K562 (cell line): Measurements from ENCODE around the gene TMEM25. TPM values are rescaled to one million over a fixed set of nuclear protein-coding genes. Genes with fewer than 3 reads are reported as not detected.
A peak's percentile ranks its signal among the peaks of the same experiment; 100 is the strongest.

ENCODE experiments used
- ARID2 ChIP-seq: fragments of 450-650 bp; IDR thresholded peaks from 2 replicates; pipeline ENCODE4 v1.6.1; 2017; ENCODE audit warnings: antibody characterized with exemption, mild to moderate bottlenecking
- CHD2 ChIP-seq: IDR thresholded peaks from 2 replicates; pipeline ENCODE4 v1.6.1; 2011; ENCODE audit warnings: low read depth, low read length
- GABPB2 ChIP-seq: fragments of 250-450 bp; sonication (Bioruptor Pico); conservative IDR thresholded peaks from 2 replicates; pipeline ENCODE4 v1.5.1; 2021; ENCODE audit warnings: mild to moderate bottlenecking
- HMGXB4 ChIP-seq: sonication (generic); formaldehyde crosslinking; IDR thresholded peaks from 2 replicates; pipeline ENCODE4 v1.8.1; 2023; ENCODE audit warnings: mild to moderate bottlenecking, missing genetic modification reagents
- HNRNPL ChIP-seq: fragments of 200-400 bp; formaldehyde crosslinking; IDR thresholded peaks from 2 replicates; pipeline ENCODE4 v1.6.1; 2017; ENCODE audit warnings: low read depth, mild to moderate bottlenecking, low read length
- KDM5B ChIP-seq: fragments of 200-600 bp; sonication (generic); IDR thresholded peaks from 2 replicates; pipeline ENCODE4 v1.6.1; 2012; ENCODE audit warnings: low read depth, mild to moderate bottlenecking, moderate library complexity, low read length, control low read depth, inconsistent platforms; ENCODE audit not compliant: insufficient replicate concordance
- KLF13 ChIP-seq: fragments of 450-650 bp; IDR thresholded peaks from 2 replicates; pipeline ENCODE4 v1.6.1; 2016; ENCODE audit warnings: missing genetic modification characterization, low read depth, mild to moderate bottlenecking, missing compliant biosample characterization, moderate library complexity, borderline replicate concordance
- MECOM ChIP-seq: fragments of 250-450 bp; sonication (Bioruptor Pico); IDR thresholded peaks from 2 replicates; pipeline ENCODE4 v1.8.0; 2022; ENCODE audit warnings: inconsistent platforms
- MITF ChIP-seq: IDR thresholded peaks from 2 replicates; pipeline ENCODE4 v1.6.1; 2014; ENCODE audit warnings: antibody characterized with exemption
- RB1 ChIP-seq: fragments of 450-650 bp; IDR thresholded peaks from 2 replicates; pipeline ENCODE4 v1.6.1; 2017; ENCODE audit warnings: low read depth, mild to moderate bottlenecking
- SIRT6 ChIP-seq: IDR thresholded peaks from one replicate; pipeline ENCODE4 v1.6.1; 2012; ENCODE audit warnings: low read depth, mild to moderate bottlenecking, control low read depth, inconsistent platforms, low read length, moderate library complexity
- SREBF2 ChIP-seq: sonication (generic); formaldehyde crosslinking; IDR thresholded peaks from 2 replicates; pipeline ENCODE4 v1.4.0; 2020; ENCODE audit warnings: mild to moderate bottlenecking, missing genetic modification reagents
- THRA ChIP-seq: fragments of 450-650 bp; IDR thresholded peaks from 2 replicates; pipeline ENCODE4 v1.6.1; 2017; ENCODE audit warnings: mild to moderate bottlenecking, moderate library complexity
- U2AF2 ChIP-seq: fragments of 200-400 bp; formaldehyde crosslinking; optimal IDR thresholded peaks from 2 replicates; pipeline ENCODE3; 2017; ENCODE audit warnings: low read depth, mild to moderate bottlenecking, low read length
- ZBTB12 ChIP-seq: fragments of 250-450 bp; sonication (Bioruptor Pico); IDR thresholded peaks from 2 replicates; pipeline ENCODE4 v1.4.0; 2020
- ZNF140 ChIP-seq: fragments of 250-450 bp; sonication (Bioruptor Pico); IDR thresholded peaks from 2 replicates; pipeline ENCODE4 v1.8.0; 2021; ENCODE audit warnings: moderate library complexity, mild to moderate bottlenecking, inconsistent platforms
- ZNF174 ChIP-seq: fragments of 250-450 bp; sonication (Bioruptor Pico); IDR thresholded peaks from 2 replicates; pipeline ENCODE4 v1.4.0; 2020; ENCODE audit warnings: mild to moderate bottlenecking
- ZNF224 ChIP-seq: sonication (generic); formaldehyde crosslinking; IDR thresholded peaks from 2 replicates; pipeline ENCODE4 v1.8.0; 2022; ENCODE audit warnings: mild to moderate bottlenecking, missing genetic modification reagents
- ZNF274 ChIP-seq: IDR thresholded peaks from 2 replicates; pipeline ENCODE4 v1.6.1; 2011; ENCODE audit warnings: low read depth, mild to moderate bottlenecking, low read length, moderate library complexity, borderline replicate concordance
- ZNF282 ChIP-seq: sonication (generic); formaldehyde crosslinking; IDR thresholded peaks from 2 replicates; pipeline ENCODE4 v1.8.1; 2023; ENCODE audit warnings: missing genetic modification reagents
- ZNF551 ChIP-seq: fragments of 250-450 bp; sonication (Bioruptor Pico); IDR thresholded peaks from 2 replicates; pipeline ENCODE4 v1.5.0; 2021; ENCODE audit warnings: mild to moderate bottlenecking, moderate library complexity
- ZNF561 ChIP-seq: fragments of 450-650 bp; formaldehyde crosslinking; conservative IDR thresholded peaks from 2 replicates; pipeline ENCODE4 v1.4.0; 2020; ENCODE audit warnings: mild to moderate bottlenecking, moderate library complexity
- polyA plus RNA-seq, 8 experiments: library from polyadenylated mRNA; depleted of rRNA in 4 of 8; stranded (reverse) in 5 of 8; unstranded in 3 of 8; fragments of >200 nt; fragmentation: Nextera tagmentation in 2 of 8; fragmentation: Illumina TruSeq in 1 of 8; extraction: Ambion mirVana in 2 of 8; extraction: Trizol in 1 of 8; gene quantifications; 2 replicates each; pipeline versions ENCODE4 v1.2.1 to v1.2.3, GENCODE V29; 2011 to 2014; ENCODE audit warnings: inconsistent platforms in 1 of 8, missing spikeins in 1 of 8
- total RNA-seq, 7 experiments: library from RNA; depleted of rRNA in 6 of 7; stranded (reverse); fragments of >200 nt in 6 of 7; fragmentation: Illumina TruSeq in 2 of 7; extraction: Trizol in 2 of 7; gene quantifications; 2 replicates each; pipeline versions ENCODE4 v1.2.1 to v1.2.3, GENCODE V29; 2011 to 2021; ENCODE audit warnings: low replicate concordance in 1 of 7

Gene TMEM25
- total and polyA plus RNA-seq, 9 of the 15 experiments (the other 6 are each of a cell fraction or from before 2014, with no cell fraction given): 0.34 to 3.8 (median 2.0) TPM

GRCh38 chr11:118530683-118531596 lies at the start of gene TMEM25 (continued):
- no peak for TF ChIP-seq ZNF224
- TF ChIP-seq ZNF140 (CRISPR knock-in tag): no peak
- no peak for TF ChIP-seq GABPB2
- TF ChIP-seq HNRNPL: peak; percentile 59; the same call in 1 of the 2 replicates
- 0 out of 2 replicates have a peak, but pooled peaks have one; percentile 71 for TF ChIP-seq ZNF282 (CRISPR knock-in tag)
- TF ChIP-seq ZBTB12 (CRISPR knock-in tag): no peak
- TF ChIP-seq SREBF2: no peak
- TF ChIP-seq MECOM (CRISPR knock-in tag): 0 out of 2 replicates have a peak, but pooled peaks have one; percentile 27
- TF ChIP-seq CHD2: peak; percentile 23; the same call in 1 of the 2 replicates
- TF ChIP-seq MITF: no peak; the same call in 1 of the 2 replicates
- no peak for TF ChIP-seq KDM5B
- TF ChIP-seq SIRT6: no peak
- TF ChIP-seq RB1: peak; percentile 69; the same call in 1 of the 2 replicates
- no peak for TF ChIP-seq KLF13 (tag)
- no peak for TF ChIP-seq U2AF2
- TF ChIP-seq THRA: no peak
- no peak for TF ChIP-seq ZNF274
- no peak for TF ChIP-seq ZNF561 (CRISPR knock-in tag)
- no peak for TF ChIP-seq ARID2
- TF ChIP-seq ZNF551 (CRISPR knock-in tag): no peak
- TF ChIP-seq HMGXB4 (CRISPR knock-in tag): no peak; the same call in 1 of the 2 replicates
- no peak for TF ChIP-seq ZNF174 (CRISPR knock-in tag)
